NCI-H2029 treated with DMSO at 0.1 percent for 48 hours (cell line): ENCODE results near the gene MAD1L1.
"Not testable (repeated sequence)": the region's sequence is repeated elsewhere in the genome, so short reads cannot be mapped to it uniquely, and the experiment has no call there.

Source experiments
- DNase-seq: peaks from one replicate; lab custom pipeline; 2025; lab: John Stamatoyannopoulos, UW

The MAD1L1 gene

DNA sequence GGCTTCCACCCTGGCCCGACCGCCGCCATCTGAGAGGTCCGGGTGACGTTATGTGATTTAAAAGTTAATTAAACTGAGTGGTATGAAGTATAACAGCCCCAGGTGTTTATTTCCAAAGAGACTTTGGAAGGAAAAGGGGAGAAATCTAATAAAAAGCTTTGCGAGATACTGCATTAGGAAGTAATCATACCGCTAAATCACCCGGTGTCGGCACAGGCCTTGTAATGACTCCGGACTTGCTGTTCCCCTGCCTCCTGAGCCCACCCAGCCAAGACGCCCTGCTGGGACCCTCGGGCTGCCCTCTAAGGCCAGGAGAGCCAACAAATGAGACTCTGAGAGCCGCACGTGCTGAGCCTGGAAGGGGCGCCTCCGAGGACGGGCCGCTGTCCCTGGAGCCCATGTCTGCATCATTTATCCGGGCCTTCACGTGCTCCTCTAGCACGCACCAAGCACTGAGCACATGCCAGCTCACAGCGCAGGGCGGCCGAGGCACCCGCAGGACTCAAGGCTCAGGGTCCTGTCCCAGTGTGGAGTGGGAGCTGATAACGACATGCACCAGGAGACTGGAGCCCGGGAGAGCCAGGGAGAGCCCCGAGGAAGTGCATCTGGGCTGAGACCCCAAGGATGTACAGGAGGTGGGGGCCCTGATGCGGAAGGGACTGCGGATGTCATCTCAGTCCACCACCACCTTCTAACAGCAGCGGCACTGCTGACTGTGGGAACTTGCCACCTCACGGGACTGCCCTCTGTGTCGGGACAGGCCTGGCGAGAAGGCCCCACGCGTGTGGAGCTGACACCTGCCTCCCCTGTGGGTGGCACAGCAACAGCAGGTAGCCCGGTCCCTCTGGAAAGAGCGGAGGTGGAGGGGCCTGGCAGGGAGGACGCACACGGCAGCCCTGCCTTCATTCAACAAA, 380.0 kb downstream of the MAD1L1 start:
- no peak for DNase-seq

- no peak for DNase-seq
Observed at GRCh38 chr7:1851721-1852516, 380.8 kb downstream of the MAD1L1 start.

DNA sequence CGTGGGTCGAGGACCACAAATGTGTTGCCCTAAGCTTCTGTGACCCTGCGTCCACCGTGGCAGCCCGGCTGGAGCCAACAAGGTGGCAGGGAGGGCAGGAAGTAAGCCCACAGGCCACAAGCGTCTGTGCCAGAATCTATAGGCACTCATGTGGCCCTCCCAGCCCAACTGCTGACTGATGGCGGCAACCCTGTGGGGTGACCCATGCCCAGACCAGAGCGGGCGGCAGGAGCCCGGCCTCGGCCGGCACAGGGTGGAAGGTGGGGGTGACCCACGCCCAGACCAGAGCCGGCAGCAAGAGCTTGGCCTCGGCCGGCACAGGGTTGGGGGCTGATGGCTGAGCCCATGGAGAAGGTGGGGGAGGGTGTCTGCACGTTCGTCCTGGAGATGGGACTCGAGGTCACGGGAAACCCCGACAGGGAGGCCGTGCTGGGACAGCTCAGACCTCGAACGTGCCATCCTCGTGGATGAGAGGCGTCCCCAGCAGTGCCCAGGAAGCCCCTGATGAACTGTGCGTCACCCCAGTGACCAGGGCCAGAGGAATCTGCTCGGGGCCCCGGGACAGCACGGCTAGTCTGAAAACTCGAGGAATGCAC, 381.7 kb downstream of the MAD1L1 start:
- no peak for DNase-seq

DNA sequence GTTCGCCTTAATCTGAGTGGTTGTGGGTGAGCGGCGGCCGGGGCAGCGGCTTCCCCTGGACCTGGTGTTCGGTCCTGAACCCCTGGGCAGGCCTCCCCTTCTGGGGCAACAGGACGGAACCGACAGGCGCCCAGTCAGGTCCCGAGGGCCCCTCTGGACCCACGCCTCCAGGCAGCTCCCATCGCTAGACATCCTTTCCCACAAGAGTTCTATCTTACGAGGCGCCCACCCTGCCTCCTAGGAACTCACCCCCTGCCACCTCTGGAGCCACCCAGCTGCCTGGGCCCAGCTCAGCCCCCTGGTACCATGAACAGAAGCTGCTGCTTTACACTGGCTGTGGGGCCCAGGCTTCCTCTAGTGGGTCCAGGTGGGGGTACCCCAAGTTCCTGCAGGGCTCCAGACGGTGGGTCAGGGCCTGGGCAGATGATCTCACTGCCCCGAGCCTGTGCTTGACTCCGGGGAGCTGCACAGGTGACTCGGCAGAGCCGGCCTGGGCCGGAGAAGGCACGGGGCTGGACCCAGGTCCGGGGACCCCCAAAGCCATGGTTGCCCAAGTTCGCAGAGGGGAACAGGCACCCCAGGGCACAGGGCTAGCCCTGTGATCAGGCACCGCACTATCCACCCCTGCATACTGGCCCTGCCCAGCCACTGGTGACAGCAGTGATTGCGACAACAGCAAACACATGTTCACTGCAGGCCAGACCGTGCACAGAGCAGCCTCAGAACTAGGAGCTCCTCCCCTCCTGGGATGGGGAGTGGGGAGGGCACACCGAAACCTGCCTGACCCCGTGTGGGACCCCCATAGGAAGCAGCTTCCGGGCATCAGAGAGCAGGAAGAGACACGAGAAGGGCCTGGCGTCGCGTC, 382.4 kb downstream of the MAD1L1 start:
- DNase-seq, result no peak

- no peak for DNase-seq
Observed at GRCh38 chr7:1849351-1850041, 383.2 kb downstream of the MAD1L1 start.

DNA sequence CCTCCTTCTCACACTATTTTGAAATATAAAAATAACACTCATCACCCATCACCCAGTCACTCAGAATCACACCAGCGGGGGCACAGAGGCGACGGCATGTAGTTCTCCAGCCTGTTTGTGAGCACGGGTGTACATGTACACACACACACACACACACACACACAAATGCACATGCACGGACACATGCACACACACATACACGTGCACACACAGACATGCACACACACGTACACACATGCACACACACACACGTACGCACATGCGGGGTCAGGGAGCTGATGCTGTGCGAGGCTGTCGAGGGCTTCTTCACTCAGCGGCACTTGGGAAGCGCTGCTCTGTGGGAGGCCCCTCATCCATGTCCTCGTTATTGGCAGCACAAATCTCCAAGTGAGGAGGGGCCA, 383.8 kb downstream of the MAD1L1 start:
- DNase-seq, result no peak

DNA sequence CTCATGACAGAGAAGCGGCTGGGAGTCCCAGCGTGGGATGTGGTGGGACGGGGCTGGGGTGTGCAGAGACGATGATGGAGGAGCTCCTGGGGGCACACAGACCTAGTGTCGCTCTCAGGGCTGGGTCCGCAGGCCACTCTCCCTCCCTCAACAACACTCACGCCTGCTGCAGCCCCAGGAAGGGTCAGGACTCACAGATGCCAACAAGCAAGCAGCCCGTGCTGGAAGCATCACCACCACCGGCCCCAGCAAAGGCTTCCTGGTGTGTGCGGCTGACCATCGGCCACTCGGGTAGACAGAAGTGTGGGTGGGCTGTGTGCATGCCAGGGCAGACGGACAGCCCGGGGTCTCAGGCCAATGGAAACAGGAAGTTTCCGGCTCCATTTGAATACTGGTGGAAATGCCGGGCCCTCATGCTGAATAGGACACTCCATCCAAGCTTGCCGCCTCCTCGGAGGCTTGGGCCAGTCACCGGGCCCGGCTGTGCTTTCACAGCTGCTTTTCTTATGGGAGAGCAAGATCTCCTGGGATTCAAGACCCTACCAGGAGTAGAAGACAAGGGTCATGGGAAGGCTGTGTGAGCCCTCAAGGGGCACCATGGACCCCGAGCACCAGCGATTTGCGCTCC, 384.6 kb downstream of the MAD1L1 start:
- no peak for DNase-seq

DNA sequence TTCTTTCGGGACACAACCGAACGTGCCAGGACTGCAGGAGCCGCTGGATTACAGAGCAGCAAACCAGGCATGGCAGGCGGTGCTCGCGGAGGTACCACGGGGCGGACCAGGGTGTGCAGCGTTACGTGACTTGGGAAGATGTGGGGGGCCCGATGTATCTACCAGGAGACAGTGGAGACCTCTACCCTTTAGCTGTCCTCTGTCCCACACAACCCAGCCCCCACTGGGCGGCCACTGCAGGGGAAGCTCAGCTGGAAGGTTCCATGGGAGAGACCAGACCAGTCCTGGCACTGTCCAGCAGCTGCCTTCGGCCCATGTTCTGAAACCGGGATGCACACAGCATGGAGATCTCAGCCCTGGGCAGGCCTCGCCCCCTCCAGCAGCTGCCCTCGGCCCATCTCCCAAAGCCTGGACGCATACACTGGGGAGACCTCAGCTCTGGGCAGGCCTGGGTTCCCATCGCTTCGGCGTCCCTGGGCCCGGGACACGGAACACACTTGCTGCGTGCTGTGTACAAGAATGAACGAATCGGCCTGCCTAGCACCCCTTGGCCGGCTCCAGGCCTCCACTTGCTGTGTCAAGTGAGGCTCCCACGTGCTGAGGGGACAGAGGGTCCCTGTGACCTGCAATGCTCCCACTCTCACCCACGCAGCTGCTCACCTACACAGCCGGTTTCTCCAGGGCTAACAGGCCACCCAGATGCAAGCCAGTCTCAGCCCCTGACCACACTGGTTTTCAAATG, 385.3 kb downstream of the MAD1L1 start:
- DNase-seq, result no peak

- DNase-seq, result no peak
Observed at GRCh38 chr7:1846331-1847065, 386.2 kb downstream of the MAD1L1 start.

GRCh38 chr7:1845536-1846311, 387.0 kb downstream of the MAD1L1 start:
- no peak for DNase-seq

DNA sequence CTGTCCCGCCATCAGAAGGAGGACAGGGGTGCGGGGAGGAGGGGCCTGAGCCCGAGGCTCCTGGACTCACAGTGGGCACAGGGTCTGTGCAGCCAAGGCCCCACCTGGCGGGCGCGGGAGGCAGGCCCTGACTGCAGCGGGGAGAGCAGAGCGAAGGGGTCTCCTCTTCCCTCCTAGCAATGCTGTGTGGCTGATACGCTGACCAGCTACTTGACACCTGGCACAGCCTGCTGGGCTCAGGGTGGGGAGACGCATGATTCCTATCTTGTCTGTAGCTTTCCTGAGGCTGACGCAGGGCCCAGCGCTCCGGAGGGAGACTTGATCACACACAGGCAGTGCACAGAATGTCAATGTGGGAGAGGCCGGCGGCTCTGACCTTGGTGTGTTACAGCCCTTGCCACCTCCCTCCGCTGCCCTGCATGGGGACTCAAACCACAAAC, 387.8 kb downstream of the MAD1L1 start:
- DNase-seq, result no peak

- DNase-seq, result no peak
Observed at GRCh38 chr7:1844336-1844950, 388.3 kb downstream of the MAD1L1 start.

DNA sequence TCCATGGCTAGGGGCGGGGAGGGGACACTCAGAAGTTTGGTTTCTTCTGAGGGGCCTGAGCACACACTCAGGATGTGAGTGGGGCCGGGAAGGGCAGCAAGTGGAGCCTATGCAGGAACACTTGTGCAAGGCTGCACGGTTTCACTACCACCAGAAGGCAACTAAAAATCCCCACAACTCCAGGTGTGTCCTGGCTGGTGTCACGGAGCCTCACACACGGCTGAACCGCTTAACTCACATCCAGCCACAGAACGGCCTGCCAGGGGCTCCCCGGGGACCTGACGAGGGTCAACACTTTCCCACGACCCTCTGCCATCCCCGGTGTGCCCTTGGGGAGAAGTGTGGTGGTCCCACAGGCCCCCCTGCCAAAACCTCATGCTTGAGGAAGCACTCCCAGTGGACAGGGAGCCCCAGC, 388.8 kb downstream of the MAD1L1 start:
- DNase-seq, result no peak

DNA sequence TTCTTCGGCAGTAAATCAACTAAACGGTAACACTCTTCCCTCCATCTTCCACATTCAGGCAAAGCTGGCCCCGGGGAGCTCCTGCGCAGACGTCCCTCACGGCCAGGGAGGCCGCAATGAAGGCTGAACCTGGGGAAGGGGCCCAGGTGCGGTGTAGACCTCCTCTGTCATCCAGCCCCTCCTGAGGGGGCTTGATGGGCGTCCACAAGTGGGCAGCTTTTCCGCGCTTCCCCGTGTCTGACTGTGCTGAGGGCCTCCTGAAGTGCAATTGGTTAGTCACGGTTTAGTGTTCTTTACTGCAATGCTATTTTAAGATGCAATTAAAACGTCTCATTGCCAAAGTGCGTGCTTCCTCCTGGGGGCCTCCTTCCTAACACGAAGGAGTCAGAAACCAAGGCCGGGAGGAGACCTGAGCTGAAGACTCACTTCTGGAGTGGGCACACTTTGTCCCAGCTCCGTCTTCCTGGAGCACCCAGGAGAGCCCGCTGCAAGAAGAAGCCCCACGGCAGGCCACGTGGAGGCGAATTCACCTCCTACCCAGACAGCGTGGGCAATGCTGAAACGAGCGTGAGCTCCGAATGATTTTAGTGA, 389.4 kb downstream of the MAD1L1 start:
- DNase-seq, result no peak

DNA sequence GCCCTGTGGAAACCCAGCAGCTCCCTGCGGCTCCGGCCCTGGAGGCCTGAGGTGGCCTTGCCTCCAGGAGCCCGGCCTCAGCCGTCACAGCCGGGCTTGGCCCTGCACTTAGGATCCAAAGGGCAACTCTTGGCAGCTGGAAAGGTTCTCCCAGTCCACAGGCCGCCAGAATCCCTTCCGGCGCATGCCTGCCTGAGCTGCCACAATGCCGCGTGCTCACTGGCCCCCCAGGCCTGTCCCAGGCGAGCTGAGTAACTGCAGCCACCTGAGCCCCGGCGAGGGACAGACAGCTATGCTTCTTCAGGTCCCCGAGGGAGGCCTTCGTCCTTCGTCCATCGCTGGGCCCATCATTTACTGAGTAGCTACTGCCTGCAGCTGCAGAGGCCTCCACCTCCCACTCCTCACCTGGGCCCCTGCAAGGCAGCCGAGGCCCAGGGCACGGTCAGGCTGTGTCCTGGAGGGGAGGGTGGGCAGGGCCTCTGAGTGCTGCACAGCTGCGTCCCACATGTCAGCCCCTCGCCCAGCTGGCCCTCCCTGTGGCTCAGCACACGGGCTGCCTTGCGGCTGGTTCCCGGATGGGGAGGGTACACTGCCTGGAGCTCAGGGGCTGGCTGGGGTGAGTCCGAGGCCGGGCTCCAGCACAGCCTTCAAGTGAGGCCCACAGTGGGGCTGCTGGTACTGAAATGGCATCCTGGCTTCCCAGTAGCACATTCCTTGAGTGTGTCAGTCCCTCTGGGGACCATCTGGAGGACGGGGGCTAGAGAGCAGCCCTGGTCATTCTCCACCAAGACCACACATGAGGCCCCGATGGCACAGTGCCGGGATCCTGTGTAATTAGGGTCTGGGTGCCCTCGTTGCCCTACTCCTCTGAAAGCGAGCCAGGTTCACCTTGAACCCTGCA, 390.2 kb downstream of the MAD1L1 start:
- DNase-seq, result no peak

DNA sequence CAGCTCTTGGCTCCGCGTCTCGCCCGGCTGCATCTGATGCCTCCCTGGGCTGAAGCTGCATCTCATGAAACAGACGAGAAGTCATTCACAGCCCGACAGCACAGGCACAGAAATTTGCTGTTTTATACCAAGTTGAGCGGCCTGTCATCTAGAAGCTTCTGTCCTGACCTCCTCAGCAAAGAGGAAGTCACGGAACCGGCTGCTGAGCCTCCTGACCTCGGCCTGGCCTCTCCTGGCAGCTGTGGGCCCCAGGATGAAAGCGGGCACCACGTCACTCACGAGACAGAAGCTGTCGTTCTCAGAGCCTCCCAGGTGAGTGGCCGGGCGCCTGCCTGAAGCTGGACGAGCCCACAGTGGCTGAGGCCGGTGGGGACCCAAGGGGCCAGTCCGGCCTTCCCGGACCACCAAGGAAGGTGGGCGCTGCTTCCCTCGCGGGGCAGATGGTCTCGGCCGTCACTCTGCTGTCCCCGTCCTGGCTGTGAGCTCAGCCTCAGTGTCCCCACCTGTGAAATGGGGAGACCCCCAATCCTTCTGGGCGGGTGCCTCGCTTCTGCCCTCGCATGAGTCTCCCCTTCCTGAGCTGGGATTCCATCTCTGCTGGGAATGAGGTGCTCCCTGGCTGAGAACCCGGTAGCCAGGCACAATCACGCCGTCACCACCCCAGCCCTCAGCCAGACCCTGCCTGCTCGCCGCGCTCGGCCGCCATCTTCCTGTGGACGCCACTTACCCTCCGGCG, 391.3 kb downstream of the MAD1L1 start:
- not testable (repeated sequence) for DNase-seq
